Measurements from ENCODE around the gene LRMDA.

The LRMDA gene

GRCh38 chr10:76388321-76389023, 957.0 kb downstream of the LRMDA start:
- DNase-seq = peak; percentile 62

- no peak for DNase-seq
Measured at GRCh38 chr10:76393875-76394706, 962.7 kb downstream of the LRMDA start.

DNA sequence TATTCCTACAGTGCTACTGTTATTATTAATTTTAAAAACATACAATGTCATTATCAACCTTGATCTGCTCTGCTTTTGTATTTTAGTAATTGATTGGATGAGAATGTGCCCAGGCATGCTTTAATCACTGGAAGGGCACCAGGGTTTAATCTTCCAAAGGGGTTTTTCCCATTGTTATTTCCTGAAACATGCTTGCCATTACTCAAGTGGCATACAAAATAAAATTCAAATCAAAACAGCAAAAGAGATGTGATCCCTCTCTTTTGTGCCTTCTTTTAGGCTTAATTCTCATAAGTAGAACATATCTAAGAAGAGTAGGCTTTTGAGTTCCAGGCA, 963.3 kb downstream of the LRMDA start:
- DNase-seq = no peak

DNA sequence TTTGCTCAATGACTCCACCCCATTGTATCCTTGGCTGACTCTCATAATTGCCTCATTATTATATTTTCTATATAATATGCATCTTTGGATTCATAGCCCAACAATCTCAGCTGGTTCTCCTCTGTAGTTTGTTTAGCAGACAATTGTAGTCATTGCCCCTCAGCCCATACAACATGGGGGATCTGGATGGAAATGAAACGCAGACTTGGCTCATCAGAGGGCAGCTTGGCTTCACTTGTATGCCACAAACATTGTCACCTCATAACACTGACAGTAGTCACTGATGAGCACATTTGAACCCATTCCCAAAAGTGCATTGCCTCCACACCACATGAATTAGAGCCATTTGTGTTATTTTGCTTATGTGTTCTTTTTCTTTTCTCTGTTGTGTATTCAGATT, 963.8 kb downstream of the LRMDA start:
- DNase-seq = no peak

DNA sequence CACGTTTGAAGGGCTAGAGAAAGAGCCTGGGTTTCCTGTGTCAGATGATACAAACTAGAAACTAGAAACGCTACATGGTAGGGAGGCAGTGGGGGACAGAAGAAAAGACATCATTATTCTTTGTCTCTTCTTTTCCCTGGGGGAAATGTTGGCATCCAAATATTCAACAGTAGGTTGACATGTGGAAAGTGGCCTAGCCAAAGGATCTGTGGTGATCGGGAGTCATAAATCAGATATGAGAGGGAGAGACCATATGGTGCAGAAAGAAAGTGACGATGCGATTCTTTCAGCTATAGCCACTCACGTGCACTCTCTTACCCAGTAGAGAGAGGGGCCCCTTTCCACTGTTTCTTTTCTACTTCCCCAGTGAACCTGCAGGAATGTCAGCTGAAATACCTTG, 964.7 kb downstream of the LRMDA start:
- DNase-seq = peak; percentile 53

GRCh38 chr10:76397181-76398042, 966.0 kb downstream of the LRMDA start:
- DNase-seq = peak; percentile 63

DNA sequence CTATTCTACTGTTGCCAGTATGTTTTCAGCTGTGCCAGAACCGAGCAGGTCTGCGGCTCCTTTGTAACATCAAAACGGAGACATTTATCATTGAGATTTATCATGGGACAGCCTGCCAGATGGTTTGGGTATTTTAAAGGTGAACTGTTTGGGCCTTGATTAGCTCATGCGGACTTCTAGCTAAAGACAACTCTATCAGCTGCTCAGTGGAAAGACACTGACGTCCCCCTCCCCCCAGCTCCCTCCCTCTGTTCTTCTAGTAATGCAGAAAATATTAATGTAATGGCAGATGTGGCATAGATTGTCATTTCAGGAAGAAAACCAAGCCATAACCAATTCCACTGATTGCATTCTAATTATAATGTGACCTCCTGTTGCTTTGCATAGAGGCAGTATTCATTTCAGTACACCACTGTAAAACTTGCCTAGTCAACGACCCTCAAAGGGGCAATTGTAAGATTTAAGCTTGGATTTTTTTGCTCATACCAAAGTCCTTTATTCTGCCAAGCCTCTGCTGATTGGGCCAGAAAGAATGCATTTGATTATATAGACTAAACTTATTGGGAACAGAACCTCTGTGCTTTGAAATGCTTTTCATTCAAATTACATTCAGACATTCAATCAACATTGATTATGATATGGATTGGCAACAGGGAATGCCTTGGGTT, 966.8 kb downstream of the LRMDA start:
- DNase-seq = peak; percentile 68

- DNase-seq = no peak
Measured at GRCh38 chr10:76399226-76399625, 967.8 kb downstream of the LRMDA start.

- DNase-seq = no peak
Measured at GRCh38 chr10:76401006-76401405, 969.6 kb downstream of the LRMDA start.

- DNase-seq = no peak
Measured at GRCh38 chr10:76403912-76404311, 972.5 kb downstream of the LRMDA start.

GRCh38 chr10:76404531-76404930, 973.1 kb downstream of the LRMDA start:
- no peak for DNase-seq

DNA sequence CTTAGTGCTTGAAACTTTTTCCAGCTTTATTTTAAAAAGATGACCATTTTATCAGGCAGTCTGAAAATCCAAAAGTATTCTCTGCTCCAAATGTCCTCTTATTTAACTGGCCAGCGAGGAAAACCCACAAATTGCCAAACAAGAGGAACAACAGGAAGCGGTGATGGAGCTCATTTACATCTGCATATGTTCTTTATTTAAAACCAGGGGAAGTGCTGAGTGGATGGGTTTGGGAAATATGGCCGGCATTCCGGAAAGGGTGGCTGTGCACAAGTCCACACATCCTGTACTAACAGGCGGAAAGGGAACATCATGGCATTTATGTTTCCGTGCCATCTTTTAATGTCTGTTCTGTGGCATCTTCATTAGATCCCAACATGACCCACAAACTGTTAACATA, 974.5 kb downstream of the LRMDA start:
- DNase-seq = peak; percentile 69

GRCh38 chr10:76408646-76409045, 977.2 kb downstream of the LRMDA start:
- peak; percentile 95 for DNase-seq

DNA sequence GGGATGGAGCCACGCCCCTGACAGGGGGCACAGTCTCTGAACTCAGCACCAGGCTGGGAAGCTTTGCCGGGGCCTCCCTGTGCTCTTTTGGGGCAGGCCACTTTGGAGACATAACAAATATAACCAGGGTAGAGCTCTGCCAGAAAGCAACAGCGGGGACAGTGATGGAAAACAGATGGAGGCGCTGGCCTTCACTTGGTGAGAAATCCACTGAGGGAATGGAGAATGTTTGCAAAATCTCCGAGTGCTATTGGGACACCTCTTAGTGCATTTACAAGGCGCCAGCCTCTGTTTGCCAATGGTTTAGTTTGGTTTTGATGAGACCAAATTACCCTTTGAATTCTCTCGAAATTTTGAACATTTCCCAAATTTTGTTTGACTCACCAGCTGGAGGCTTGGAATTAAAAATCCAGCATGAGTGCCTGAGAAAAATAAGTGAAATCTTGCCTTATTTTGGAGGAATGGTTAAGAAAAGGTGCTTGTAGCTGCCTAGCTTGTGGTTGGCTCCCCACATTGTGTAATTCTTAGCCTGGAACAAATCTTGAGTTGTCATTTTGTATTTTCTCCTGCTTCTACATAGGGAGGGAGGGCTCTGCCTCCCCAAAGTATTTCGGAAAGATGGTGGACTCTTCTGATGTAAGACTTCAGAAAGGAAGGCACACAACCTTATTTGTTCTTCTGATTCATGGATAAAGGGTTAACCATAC, 980.5 kb downstream of the LRMDA start:
- DNase-seq = no peak

- peak; percentile 54 for DNase-seq
Measured at GRCh38 chr10:76415554-76415953, 984.1 kb downstream of the LRMDA start.

GRCh38 chr10:76416642-76417041, 985.2 kb downstream of the LRMDA start:
- DNase-seq = no peak

DNA sequence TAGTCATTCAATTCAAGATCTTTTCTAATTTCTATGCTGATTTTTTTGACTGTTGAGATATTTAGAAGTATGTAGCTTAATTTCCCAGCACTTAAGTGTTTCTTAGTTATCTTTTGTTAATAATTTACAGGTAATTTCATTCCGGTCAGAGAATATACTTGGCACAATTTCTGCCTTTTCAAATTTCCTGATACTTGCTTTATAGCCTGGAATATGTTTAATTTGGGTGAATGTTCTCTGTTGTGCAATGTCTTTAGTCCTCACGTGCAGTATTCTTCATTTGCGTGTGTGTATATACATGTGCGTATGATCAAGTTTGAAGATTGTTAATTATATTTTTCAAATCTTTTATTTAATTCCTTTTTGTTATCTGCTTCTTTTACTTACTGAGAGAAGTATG, 989.3 kb downstream of the LRMDA start:
- DNase-seq = no peak

DNA sequence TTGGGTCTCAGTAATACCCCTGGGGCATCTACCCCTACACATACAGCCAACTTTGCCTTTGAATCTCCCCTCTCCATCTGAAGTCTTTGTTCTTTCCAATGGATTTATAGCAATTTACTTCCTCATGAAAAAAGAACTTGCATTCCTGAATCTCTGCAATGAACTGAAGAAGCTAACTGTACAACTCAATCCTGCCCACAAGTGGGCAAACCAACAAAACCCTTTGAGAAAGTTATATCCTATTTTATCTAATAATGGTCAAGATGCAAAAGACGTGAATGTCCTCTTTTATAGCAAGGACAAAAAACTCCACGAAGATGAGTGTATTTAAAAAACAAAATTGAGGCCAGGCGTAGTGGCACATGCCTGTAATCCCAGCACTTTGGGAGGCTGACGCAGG, 991.3 kb downstream of the LRMDA start:
- DNase-seq = peak; percentile 36

DNA sequence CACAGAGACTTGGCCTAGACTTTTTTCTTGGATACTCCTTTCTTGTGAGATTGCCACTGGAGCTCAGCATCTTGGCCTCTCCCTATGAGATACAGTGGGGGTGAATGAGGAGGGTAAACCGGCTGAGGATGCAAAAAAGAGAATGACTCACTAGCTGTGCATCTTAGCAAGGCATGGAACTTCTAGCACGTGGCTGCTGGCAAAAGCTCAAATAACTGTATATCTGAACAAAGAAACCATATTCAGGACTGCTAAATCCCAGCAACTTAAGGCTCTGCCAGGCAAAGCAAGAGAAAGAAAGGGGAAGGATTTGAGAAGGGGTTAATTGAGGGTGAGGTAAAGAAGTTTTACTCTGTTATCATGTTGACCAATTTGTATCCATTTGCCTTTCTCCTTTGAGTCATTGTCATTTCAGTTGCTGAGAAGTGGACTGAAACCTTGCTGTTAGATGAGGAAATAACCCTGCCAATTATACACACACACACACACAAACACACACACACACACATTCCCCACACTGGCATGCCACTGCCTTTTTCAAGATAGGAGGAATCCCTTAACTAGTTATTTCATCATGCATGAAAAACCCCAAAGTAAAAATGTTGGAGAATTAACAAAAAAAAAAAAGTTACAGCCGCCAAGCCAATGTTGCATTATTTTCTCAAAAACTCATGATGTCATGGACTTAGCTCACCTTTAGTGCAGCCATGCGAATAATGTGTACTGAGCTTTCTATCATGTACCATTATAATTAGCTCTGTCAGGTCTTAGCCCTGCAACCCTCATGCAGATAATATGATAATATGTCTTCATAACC, 997.3 kb downstream of the LRMDA start:
- peak; percentile 99 for DNase-seq

DNA sequence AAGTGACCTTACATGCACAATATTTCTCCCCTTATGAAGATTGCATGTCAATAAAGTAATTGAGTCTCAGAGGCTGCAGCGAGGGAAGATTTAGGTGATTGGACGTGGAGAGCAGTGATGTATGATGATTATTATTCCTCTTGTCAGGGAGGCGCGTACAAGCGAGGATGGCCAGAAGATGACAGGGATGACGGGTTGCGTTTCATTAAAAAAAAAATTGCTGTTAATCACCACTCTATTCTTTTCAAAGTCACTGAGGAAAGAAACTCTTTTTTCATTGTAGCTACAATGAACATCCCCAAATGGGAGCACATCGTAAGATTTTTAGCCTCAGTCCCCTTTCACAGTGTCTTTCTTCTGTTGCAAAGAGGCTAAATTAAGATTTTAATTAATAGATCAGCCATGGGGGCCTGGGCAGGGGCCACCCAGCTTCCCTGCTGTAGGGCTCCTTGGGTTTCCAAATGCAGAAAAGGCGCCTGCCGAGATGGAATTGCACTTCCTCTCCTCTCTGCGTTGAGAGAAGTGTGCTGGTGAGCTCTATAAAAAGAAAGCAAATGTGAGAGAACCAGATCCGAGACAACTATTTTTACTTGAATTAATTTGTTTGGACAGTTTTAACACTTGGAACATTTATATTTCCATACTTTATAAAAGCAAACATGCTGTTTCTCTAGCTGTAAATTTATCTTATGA, 998.1 kb downstream of the LRMDA start:
- DNase-seq = no peak

Measured in fibroblast of skin of abdomen (primary cell).